GM23338 (cell line): ENCODE results near the gene CAPS. TPM values are rescaled to one million over a fixed set of nuclear protein-coding genes. Genes with fewer than 3 reads are reported as not detected.
"Not testable (repeated sequence)": the region's sequence is repeated elsewhere in the genome, so short reads cannot be mapped to it uniquely, and the experiment has no call there.

Experiments
- ATAC-seq: fragments of 200-7000 bp; cut with Tn5 transposase; 3 replicates; pipeline ENCODE4 v1.9.1; 2020
- DNase-seq: peaks from one replicate; pipeline ENCODE4 v3.0.0-alpha.2; 2015; ENCODE audit warnings: low spot score
- H2AFZ ChIP-seq: fragments of 200-600 bp; sonication (generic); 2 replicates; pipeline ENCODE4 v1.8.0; 2016; ENCODE audit warnings: antibody characterized with exemption, mild to moderate bottlenecking, moderate library complexity
- H3F3A ChIP-seq: fragments of 200-600 bp; sonication (generic); replicated peaks from 2 replicates; pipeline ENCODE4 v1.8.0; 2017; ENCODE audit warnings: antibody characterized with exemption, mixed run types, low read depth
- H3K27ac ChIP-seq: fragments of 200-600 bp; sonication (generic); 2 replicates; pipeline ENCODE4 v1.6.1; 2016; ENCODE audit warnings: low read depth
- H3K27me3 ChIP-seq: fragments of 200-600 bp; sonication (generic); 2 replicates; pipeline ENCODE4 v1.8.0; 2016; ENCODE audit warnings: mild to moderate bottlenecking, mixed run types, moderate library complexity; ENCODE audit not compliant: insufficient read depth
- H3K36me3 ChIP-seq: fragments of 200-600 bp; sonication (generic); 2 replicates; pipeline ENCODE4 v1.8.0; 2016; ENCODE audit warnings: mild to moderate bottlenecking; ENCODE audit not compliant: insufficient read depth
- H3K4me1 ChIP-seq: fragments of 200-600 bp; sonication (generic); 2 replicates; pipeline ENCODE4 v1.8.0; 2016; ENCODE audit warnings: mild to moderate bottlenecking, moderate library complexity; ENCODE audit not compliant: insufficient read depth
- H3K4me2 ChIP-seq: fragments of 200-600 bp; sonication (generic); 2 replicates; pipeline ENCODE4 v1.7.1; 2017; ENCODE audit warnings: mixed run types
- H3K4me3 ChIP-seq: fragments of 200-600 bp; sonication (generic); 2 replicates; pipeline ENCODE4 v1.6.1; 2016; ENCODE audit warnings: mixed run types
- H3K79me2 ChIP-seq: fragments of 200-600 bp; sonication (generic); replicated peaks from 2 replicates; pipeline ENCODE4 v1.8.0; 2017; ENCODE audit warnings: mild to moderate bottlenecking; ENCODE audit not compliant: insufficient read depth
- H3K9me2 ChIP-seq: fragments of 200-600 bp; sonication (generic); 2 replicates; pipeline ENCODE4 v1.8.0; 2017; ENCODE audit not compliant: insufficient read depth
- H4K20me1 ChIP-seq: fragments of 200-600 bp; sonication (generic); replicated peaks from 2 replicates; pipeline ENCODE4 v1.8.0; 2017; ENCODE audit warnings: mild to moderate bottlenecking; ENCODE audit not compliant: insufficient read depth
- H3K27ac Mint-ChIP-seq: 2 replicates; pipeline ENCODE4 v1.8.0; 2020; ENCODE audit warnings: inconsistent platforms, mild to moderate bottlenecking, moderate library complexity, mixed read lengths
- H3K27me3 Mint-ChIP-seq: 3 replicates; pipeline ENCODE4 v1.8.0; 2022; ENCODE audit warnings: low read depth, mild to moderate bottlenecking, moderate library complexity, mixed read lengths, inconsistent platforms; ENCODE audit not compliant: insufficient read depth, poor library complexity
- H3K36me3 Mint-ChIP-seq: 3 replicates; pipeline ENCODE4 v1.8.0; 2021; ENCODE audit warnings: low read depth, mild to moderate bottlenecking, inconsistent platforms, moderate library complexity, mixed read lengths
- H3K4me1 Mint-ChIP-seq: 3 replicates; pipeline ENCODE4 v1.8.0; 2020; ENCODE audit warnings: mild to moderate bottlenecking, inconsistent platforms, mixed read lengths
- H3K4me3 Mint-ChIP-seq: 3 replicates; pipeline ENCODE4 v1.8.0; 2021; ENCODE audit warnings: moderate library complexity, mild to moderate bottlenecking, inconsistent platforms, mixed read lengths
- H3K9me3 Mint-ChIP-seq: 3 replicates; pipeline ENCODE4 v1.8.0; 2020; ENCODE audit warnings: moderate library complexity, mild to moderate bottlenecking, inconsistent platforms, mixed read lengths
- ETS1 ChIP-seq: IDR thresholded peaks from 2 replicates; pipeline ENCODE4 v1.6.1; 2016; ENCODE audit warnings: antibody characterized with exemption
- NANOG ChIP-seq: IDR thresholded peaks from 2 replicates; pipeline ENCODE4 v1.6.1; 2016; ENCODE audit warnings: antibody characterized with exemption, borderline replicate concordance
- POLR2AphosphoS5 ChIP-seq: IDR thresholded peaks from 2 replicates; pipeline ENCODE4 v1.6.1; 2016; ENCODE audit warnings: antibody characterized with exemption, low read depth
- REST ChIP-seq: IDR thresholded peaks from one replicate; pipeline ENCODE4 v1.6.1; 2018; ENCODE audit warnings: antibody characterized with exemption; ENCODE audit not compliant: unreplicated experiment
- STAT1 ChIP-seq: IDR thresholded peaks from one replicate; pipeline ENCODE4 v1.6.1; 2016; ENCODE audit warnings: antibody characterized with exemption; ENCODE audit not compliant: unreplicated experiment
- ZNF462 ChIP-seq: fragments of 250-450 bp; sonication (Bioruptor Pico); IDR thresholded peaks from 2 replicates; pipeline ENCODE4 v1.5.0; 2020; ENCODE audit warnings: mild to moderate bottlenecking, moderate library complexity
- polyA plus RNA-seq: library from polyadenylated mRNA; unstranded; fragments of >200 nt; fragmentation: Nextera tagmentation; extraction: Ambion mirVana; gene quantifications from 2 replicates; pipeline ENCODE4 v1.2.1, GENCODE V29; 2016
- total RNA-seq: library from RNA; depleted of rRNA; stranded (reverse); fragments of >200 nt; shearing (Covaris generic); gene quantifications from 2 replicates; pipeline ENCODE4 v1.2.3, GENCODE V29; 2014

The CAPS gene
- total and polyA plus RNA-seq, 2 experiments from 2014 or later: 1.5 to 3.2 TPM

GRCh38 chr19:5882421-5882968, 31.6 kb upstream of the CAPS start (continued):
- TF ChIP-seq ZNF462 (CRISPR knock-in tag) (no peak), ETS1 (no peak), STAT1 (no peak), NANOG (no peak), REST (no peak), POLR2AphosphoS5 (no peak)

- not testable (repeated sequence) for H4K20me1 ChIP-seq, ATAC-seq, H2AFZ ChIP-seq, H3K27ac ChIP-seq, H3F3A ChIP-seq, H3K27me3 ChIP-seq, H3K36me3 Mint-ChIP-seq, H3K9me2 ChIP-seq, H3K4me3 ChIP-seq, H3K4me3 Mint-ChIP-seq, H3K9me3 Mint-ChIP-seq, H3K36me3 ChIP-seq, H3K27ac Mint-ChIP-seq, H3K4me2 ChIP-seq, DNase-seq, H3K27me3 Mint-ChIP-seq, H3K79me2 ChIP-seq
- H3K4me1 ChIP-seq: peaks cover 14% of the 10 kb centered on the region; the same call in 1 of the 2 replicates
- peaks cover 14% of the 10 kb centered on the region for H3K4me1 Mint-ChIP-seq
These were observed 30.7 kb upstream of the CAPS start for GRCh38 chr19:5883157-5883873.

GRCh38 chr19:5884065-5884811, 29.8 kb upstream of the CAPS start:
- peaks cover 14% of the 10 kb centered on the region; the same call in 1 of the 2 replicates for H3K4me1 ChIP-seq
- not testable (repeated sequence) for H3K27ac Mint-ChIP-seq, H3K9me3 Mint-ChIP-seq, H3K4me2 ChIP-seq, H3K9me2 ChIP-seq, H4K20me1 ChIP-seq, H3K27me3 Mint-ChIP-seq, H2AFZ ChIP-seq, H3K36me3 ChIP-seq, H3K4me3 Mint-ChIP-seq, ATAC-seq, H3K79me2 ChIP-seq, H3K4me3 ChIP-seq, H3K27me3 ChIP-seq, H3K36me3 Mint-ChIP-seq, H3K27ac ChIP-seq, DNase-seq, H3F3A ChIP-seq
- peaks cover 14% of the 10 kb centered on the region for H3K4me1 Mint-ChIP-seq
